Endothelial cell (in vitro differentiated cells): Measurements from ENCODE around the gene ZNF497. TPM values are rescaled to one million over a fixed set of nuclear protein-coding genes. Genes with fewer than 3 reads are reported as not detected.

Experiments
- DNase-seq: peaks from one replicate; pipeline ENCODE4 v3.0.0; 2021; ENCODE audit warnings: low spot score
- H3K27ac Mint-ChIP-seq: one replicate; pipeline ENCODE4 v1.8.0; 2021; ENCODE audit warnings: mixed read lengths, inconsistent platforms; ENCODE audit not compliant: unreplicated experiment
- H3K27me3 Mint-ChIP-seq: one replicate; pipeline ENCODE4 v1.8.0; 2021; ENCODE audit warnings: mild to moderate bottlenecking, moderate library complexity, mixed read lengths, inconsistent platforms; ENCODE audit not compliant: unreplicated experiment
- H3K36me3 Mint-ChIP-seq: one replicate; pipeline ENCODE4 v1.8.0; 2021; ENCODE audit warnings: mild to moderate bottlenecking, low read depth, mixed read lengths, inconsistent platforms; ENCODE audit not compliant: unreplicated experiment
- H3K4me1 Mint-ChIP-seq: one replicate; pipeline ENCODE4 v1.8.0; 2021; ENCODE audit warnings: mild to moderate bottlenecking, mixed read lengths, inconsistent platforms; ENCODE audit not compliant: unreplicated experiment
- H3K4me3 Mint-ChIP-seq: one replicate; pipeline ENCODE4 v1.8.0; 2021; ENCODE audit warnings: mild to moderate bottlenecking, mixed read lengths, inconsistent platforms; ENCODE audit not compliant: unreplicated experiment
- H3K9me3 Mint-ChIP-seq: one replicate; pipeline ENCODE4 v1.8.0; 2021; ENCODE audit warnings: mixed read lengths, inconsistent platforms; ENCODE audit not compliant: unreplicated experiment
- CTCF ChIP-seq: fragments of 200-600 bp; sonication (generic); IDR thresholded peaks from one replicate; pipeline ENCODE4 v1.5.0; 2021; ENCODE audit warnings: antibody characterized with exemption; ENCODE audit not compliant: unreplicated experiment
- long read RNA-seq: library from polyadenylated mRNA; unstranded; transcript quantifications from one replicate; pipeline ENCODE4 v2.0.0, GENCODE V29; 2020; ENCODE audit not compliant: unreplicated experiment
- total RNA-seq: library from RNA; stranded (reverse); fragmentation: NEBNext Ultra II Directional; extraction: Animal tissue kit (Norgen Biotek cat#: 25700); gene quantifications from one replicate; pipeline ENCODE4 v1.2.1, GENCODE V29; 2021; ENCODE audit not compliant: unreplicated experiment

The ZNF497 gene
- total RNA-seq = 3.6 TPM
- long read RNA-seq, partial matches to known transcripts = 0 of 3 reads
- long read RNA-seq, other reads (novel, unspliced or antisense) = 3 of 3 reads

- Mint-ChIP-seq H3K36me3 (peaks cover 6% of the 10 kb centered on the region), H3K9me3 (no peaks in the 10 kb centered on the region), H3K4me1 (peaks cover 3% of the 10 kb centered on the region), H3K27ac (peak within 1 kb of the TSS; percentile 100), H3K27me3 (peaks cover 13% of the 10 kb centered on the region), H3K4me3 (peak within 1 kb of the TSS; percentile 97)
- peak; percentile 97 for DNase-seq
- no peak for TF ChIP-seq CTCF
These were observed at the start of gene ZNF497 for GRCh38 chr19:58362272-58362994. Gene ZNF497 (minus strand): TSS chr19:58362751. CDS start chr19:58357635, 5,116 bp downstream.

- H3K27me3 Mint-ChIP-seq = peaks cover 17% of the 10 kb centered on the region
- peak; percentile 21 for DNase-seq
- H3K27ac Mint-ChIP-seq = peak overlapping the region; percentile 71
- peak overlapping the region; percentile 94 for H3K4me3 Mint-ChIP-seq
- TF ChIP-seq CTCF = peak; percentile 15
- peaks cover 12% of the 10 kb centered on the region for H3K36me3 Mint-ChIP-seq
- H3K4me1 Mint-ChIP-seq = peaks cover 15% of the 10 kb centered on the region
- H3K9me3 Mint-ChIP-seq = no peaks in the 10 kb centered on the region
These were observed 46.6 kb upstream of the ZNF497 start for GRCh38 chr19:58409010-58409790.

- H3K9me3 Mint-ChIP-seq = no peaks in the 10 kb centered on the region
- H3K27me3 Mint-ChIP-seq = peaks cover 17% of the 10 kb centered on the region
- peak; percentile 94 for DNase-seq
- TF ChIP-seq CTCF = no peak
- H3K4me1 Mint-ChIP-seq = peaks cover 15% of the 10 kb centered on the region
- H3K27ac Mint-ChIP-seq = peak within 1 kb of the TSS; percentile 84
- H3K4me3 Mint-ChIP-seq = peak within 1 kb of the TSS; percentile 95
- peaks cover 12% of the 10 kb centered on the region for H3K36me3 Mint-ChIP-seq
These were observed 45.8 kb upstream of the ZNF497 start, which contains the start of gene ZNF584 for GRCh38 chr19:58408152-58409009. Gene ZNF584 (plus strand): TSS chr19:58408649. CDS start chr19:58409148, 499 bp downstream.

GRCh38 chr19:58407658-58408151, 45.2 kb upstream of the ZNF497 start:
- Mint-ChIP-seq H3K27ac (no peak overlapping the region), H3K36me3 (peaks cover 12% of the 10 kb centered on the region), H3K27me3 (peaks cover 17% of the 10 kb centered on the region), H3K4me3 (peak overlapping the region; percentile 95), H3K9me3 (no peaks in the 10 kb centered on the region), H3K4me1 (peaks cover 15% of the 10 kb centered on the region)
- TF ChIP-seq CTCF = no peak
- DNase-seq = no peak
